ENCODE data around the gene NPEPPS.
"Not testable (repeated sequence)": the region's sequence is repeated elsewhere in the genome, so short reads cannot be mapped to it uniquely, and the experiment has no call there.

Gene NPEPPS

GRCh38 chr17:47560517-47561043 lies 29.7 kb downstream of the NPEPPS start:
- DNase-seq (ENCODE audit: low read depth in 4 of 4, low spot score in 1 of 4), result not testable (repeated sequence)

GRCh38 chr17:47561698-47562405 lies 30.9 kb downstream of the NPEPPS start:
- DNase-seq (ENCODE audit: low read depth in 4 of 4, low spot score in 1 of 4), result not testable (repeated sequence)

- DNase-seq (ENCODE audit: low read depth in 4 of 4, low spot score in 1 of 4), result not testable (repeated sequence)
Observed at GRCh38 chr17:47562406-47562705, 31.4 kb downstream of the NPEPPS start.

- DNase-seq (ENCODE audit: low read depth in 4 of 4, low spot score in 1 of 4), result not testable (repeated sequence)
Observed at GRCh38 chr17:47567261-47567660, 36.4 kb downstream of the NPEPPS start.

- not testable (repeated sequence) for DNase-seq (ENCODE audit: low read depth in 4 of 4, low spot score in 1 of 4)
Observed at GRCh38 chr17:47572561-47572960, 41.7 kb downstream of the NPEPPS start.

- DNase-seq (ENCODE audit: low read depth in 4 of 4, low spot score in 1 of 4), result not testable (repeated sequence)
Observed at GRCh38 chr17:47582416-47582815, 51.5 kb downstream of the NPEPPS start.

GRCh38 chr17:47586378-47587055 lies 55.6 kb downstream of the NPEPPS start:
- not testable (repeated sequence) for DNase-seq (ENCODE audit: low read depth in 4 of 4, low spot score in 1 of 4)

- not testable (repeated sequence) for DNase-seq (ENCODE audit: low read depth in 4 of 4, low spot score in 1 of 4)
Observed at GRCh38 chr17:47593522-47593921, 62.6 kb downstream of the NPEPPS start.

GRCh38 chr17:47603830-47604597 lies 73.1 kb downstream of the NPEPPS start:
- DNase-seq (ENCODE audit: low read depth in 4 of 4, low spot score in 1 of 4), result no peak

GRCh38 chr17:47604598-47604927 lies 73.7 kb downstream of the NPEPPS start:
- no peak for DNase-seq (ENCODE audit: low read depth in 4 of 4, low spot score in 1 of 4)

GRCh38 chr17:47605011-47605410 lies 74.1 kb downstream of the NPEPPS start:
- DNase-seq (ENCODE audit: low read depth in 4 of 4, low spot score in 1 of 4), result no peak

GRCh38 chr17:47607481-47607880 lies 76.6 kb downstream of the NPEPPS start:
- DNase-seq (ENCODE audit: low read depth in 4 of 4, low spot score in 1 of 4), result no peak

GRCh38 chr17:47611372-47612350 lies 80.8 kb downstream of the NPEPPS start:
- DNase-seq (ENCODE audit: low read depth in 4 of 4, low spot score in 1 of 4), result no peak

GRCh38 chr17:47615766-47616424 lies 85.0 kb downstream of the NPEPPS start:
- DNase-seq (ENCODE audit: low read depth in 4 of 4, low spot score in 1 of 4), result no peak

GRCh38 chr17:47618410-47618809 lies 87.5 kb downstream of the NPEPPS start:
- no peak for DNase-seq (ENCODE audit: low read depth in 4 of 4, low spot score in 1 of 4)

GRCh38 chr17:47620503-47621245 lies 89.8 kb downstream of the NPEPPS start:
- DNase-seq (ENCODE audit: low read depth in 4 of 4, low spot score in 1 of 4), result no peak

GRCh38 chr17:47621293-47622179 lies 90.6 kb downstream of the NPEPPS start:
- DNase-seq (ENCODE audit: low read depth in 4 of 4, low spot score in 1 of 4), result no peak

- DNase-seq (ENCODE audit: low read depth in 4 of 4, low spot score in 1 of 4), result no peak
Observed at GRCh38 chr17:47622180-47622549, 91.3 kb downstream of the NPEPPS start.

GRCh38 chr17:47624727-47625068 lies 93.8 kb downstream of the NPEPPS start:
- DNase-seq (ENCODE audit: low read depth in 4 of 4, low spot score in 1 of 4), result no peak

Measured in stimulated activated CD4-positive, alpha-beta T cell treated with anti-CD3 and anti-CD28 coated beads, Interleukin-1b, Interleukin-23, amount 100 ng/mL, for 24 hours (primary cell).